ENCODE results near the gene INVS. TPM values are rescaled to one million over a fixed set of nuclear protein-coding genes. Genes with fewer than 3 reads are reported as not detected.
"Not testable (repeated sequence)": the region's sequence is repeated elsewhere in the genome, so short reads cannot be mapped to it uniquely, and the experiment has no call there.

Gene INVS
- total RNA-seq, 2 donors from 2014 or later, result 12.2 to 15.5 TPM

DNA sequence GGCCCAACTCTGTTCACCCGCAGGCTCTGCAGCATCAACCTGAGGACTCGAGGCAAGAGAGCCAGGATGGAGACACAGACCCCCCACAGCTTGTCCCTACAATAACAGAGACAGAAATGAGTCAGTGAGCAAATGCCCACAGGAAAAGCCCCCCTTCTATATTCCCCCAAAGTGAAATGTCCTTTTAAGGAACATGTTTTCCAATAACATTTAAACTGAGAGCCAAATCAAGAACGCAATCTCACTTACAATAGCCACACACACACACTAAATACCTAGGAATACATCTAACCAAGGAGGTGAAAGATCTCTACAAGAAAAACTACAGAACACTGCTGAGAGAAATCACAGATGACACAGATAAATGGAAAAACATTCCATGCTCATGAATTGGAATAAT is 204.7 kb downstream of the INVS start:
- Mint-ChIP-seq H3K4me1 (ENCODE audit: low read depth) (no peaks in the 10 kb centered on the region), H3K9me3 (no peaks in the 10 kb centered on the region), H3K27me3 (ENCODE audit: low read depth) (no peaks in the 10 kb centered on the region), H3K36me3 (ENCODE audit: insufficient read depth in 2 of 2) (peaks cover 5 to 39% of the 10 kb centered on the region in 2 donors), H3K4me3 (no peak overlapping the region), H3K27ac (no peak overlapping the region)
- DNase-seq (no peak), ATAC-seq (replicated peaks in 1 of 2) (no peak)

DNA sequence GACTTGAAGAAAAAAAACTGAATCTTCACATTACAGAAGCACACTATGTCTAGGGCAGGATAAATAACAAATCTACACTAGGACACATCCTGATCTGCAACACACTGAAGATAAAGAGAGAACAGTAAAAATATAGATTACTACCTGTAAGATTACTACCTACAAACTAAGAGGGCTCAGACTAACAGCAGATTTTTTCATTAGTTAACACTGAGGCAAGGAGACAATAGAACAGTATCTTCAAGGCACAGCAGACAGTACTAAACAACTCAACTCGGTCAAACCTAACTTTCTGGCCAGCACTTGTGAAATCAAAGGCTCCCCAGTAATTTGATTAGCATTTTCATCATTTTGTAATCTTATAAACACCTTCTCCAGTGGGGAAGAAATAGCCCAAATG is 207.2 kb downstream of the INVS start:
- DNase-seq (no peak), ATAC-seq (replicated peaks in 1 of 2) (no peak)
- Mint-ChIP-seq H3K4me3 (no peak overlapping the region), H3K36me3 (ENCODE audit: insufficient read depth in 2 of 2) (peaks cover 8 to 41% of the 10 kb centered on the region in 2 donors), H3K27me3 (ENCODE audit: low read depth) (no peaks in the 10 kb centered on the region), H3K9me3 (no peaks in the 10 kb centered on the region), H3K27ac (peak overlapping the region; percentile 71), H3K4me1 (ENCODE audit: low read depth) (peaks cover 6% of the 10 kb centered on the region)

DNA sequence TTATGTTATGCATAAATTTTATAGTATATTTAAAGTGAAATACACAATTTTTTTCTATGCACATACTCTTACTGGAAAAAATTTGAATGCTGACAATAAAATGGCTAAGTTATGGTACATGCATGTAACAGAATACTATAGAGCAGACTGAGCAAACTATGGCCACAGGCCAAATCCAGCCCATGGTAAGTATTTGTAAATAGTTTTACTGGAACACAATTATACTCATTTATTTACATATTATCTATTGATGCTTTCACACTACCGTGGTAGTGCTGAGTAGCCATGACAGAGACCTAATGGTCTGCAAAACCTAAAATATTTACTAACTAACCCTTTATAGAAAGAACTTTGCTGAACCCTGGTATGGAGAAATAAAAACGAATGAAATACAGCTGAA is 208.0 kb downstream of the INVS start:
- Mint-ChIP-seq H3K27ac (peak overlapping the region; percentile 4), H3K36me3 (ENCODE audit: insufficient read depth in 2 of 2) (peaks cover 8 to 42% of the 10 kb centered on the region in 2 donors), H3K4me1 (ENCODE audit: low read depth) (peaks cover 14% of the 10 kb centered on the region), H3K27me3 (ENCODE audit: low read depth) (no peaks in the 10 kb centered on the region), H3K4me3 (no peak overlapping the region), H3K9me3 (no peaks in the 10 kb centered on the region)
- ATAC-seq (replicated peaks in 1 of 2), result no peak
- DNase-seq, result no peak

DNA sequence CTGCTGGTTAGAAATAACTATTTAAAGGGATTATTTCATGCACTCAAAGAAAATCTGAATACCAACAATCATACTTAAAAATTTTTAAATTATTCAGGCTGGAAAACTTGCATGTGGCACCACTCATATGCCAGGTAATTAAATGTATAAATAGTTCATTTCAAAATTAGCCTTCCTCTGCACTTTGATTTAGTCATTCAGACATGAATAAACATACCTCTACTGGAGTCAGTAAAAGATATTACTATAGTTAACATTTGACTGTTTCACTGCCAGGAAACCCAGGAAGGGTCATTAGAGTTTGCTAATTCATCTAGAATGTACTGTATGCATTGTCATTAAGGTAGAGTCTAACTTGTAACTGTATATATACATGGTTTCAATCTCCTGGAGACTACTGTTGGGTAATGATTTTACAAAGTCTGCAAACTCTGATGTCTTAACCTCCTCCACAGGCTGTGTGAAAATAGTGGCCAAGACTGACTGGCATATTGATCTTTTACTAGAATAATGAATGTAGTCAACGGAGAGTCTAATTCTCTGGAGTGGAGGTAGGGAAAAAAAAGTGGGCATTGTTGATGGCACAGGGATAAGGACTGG is 210.0 kb downstream of the INVS start:
- DNase-seq (no peak), ATAC-seq (replicated peaks in 1 of 2) (peak in 1 of 2 donors; percentile 61)
- Mint-ChIP-seq H3K4me1 (ENCODE audit: low read depth) (peaks cover 19% of the 10 kb centered on the region), H3K4me3 (no peak overlapping the region), H3K9me3 (no peaks in the 10 kb centered on the region), H3K27ac (peak overlapping the region; percentile 44), H3K27me3 (ENCODE audit: low read depth) (no peaks in the 10 kb centered on the region), H3K36me3 (ENCODE audit: insufficient read depth in 2 of 2) (peaks cover 2 to 33% of the 10 kb centered on the region in 2 donors)

DNA sequence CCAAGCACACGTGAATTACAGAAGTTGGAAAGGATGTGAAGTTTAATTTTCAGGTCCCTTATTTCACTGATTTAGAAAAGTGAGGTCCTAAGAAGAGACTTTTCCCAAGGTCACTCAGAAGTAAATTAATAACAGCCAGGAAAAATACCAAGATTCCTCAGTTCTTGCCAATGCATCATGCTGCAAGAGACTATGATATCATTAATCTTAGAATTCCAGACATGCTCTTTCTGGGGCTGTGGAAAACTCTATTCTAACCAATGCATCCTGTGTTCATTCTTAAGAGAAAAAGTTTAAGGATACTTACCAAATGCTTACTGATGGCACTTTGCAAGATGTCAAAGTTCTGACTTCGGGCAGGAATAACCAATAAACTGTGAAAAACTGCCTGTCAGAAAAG is 210.9 kb downstream of the INVS start:
- ATAC-seq (replicated peaks in 1 of 2), result no peak
- Mint-ChIP-seq H3K36me3 (ENCODE audit: insufficient read depth in 2 of 2) (peaks cover 2 to 37% of the 10 kb centered on the region in 2 donors), H3K27me3 (ENCODE audit: low read depth) (no peaks in the 10 kb centered on the region), H3K9me3 (no peaks in the 10 kb centered on the region), H3K27ac (no peak overlapping the region), H3K4me3 (no peak overlapping the region), H3K4me1 (ENCODE audit: low read depth) (peaks cover 19% of the 10 kb centered on the region)
- no peak for DNase-seq

DNA sequence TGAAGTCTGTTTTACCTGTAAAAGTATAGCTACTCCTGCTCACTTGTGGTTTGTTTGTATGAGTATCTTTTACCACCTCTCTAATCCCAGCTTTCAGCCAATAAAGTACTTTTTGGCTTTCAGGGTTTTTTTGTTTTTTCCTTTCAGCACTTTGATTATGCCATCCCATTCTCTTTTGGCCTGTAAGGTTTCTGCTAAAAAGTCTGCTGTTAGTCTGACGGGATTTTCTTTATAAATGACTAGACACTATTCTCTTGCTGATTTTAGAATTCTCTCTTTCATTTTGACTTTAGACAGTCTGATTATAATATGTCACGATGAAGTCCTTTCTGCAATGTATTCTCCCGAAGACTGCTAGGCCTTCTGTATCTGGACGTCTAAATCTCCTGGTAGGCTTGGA is 216.5 kb downstream of the INVS start:
- no peaks in the 10 kb centered on the region for H3K27me3 Mint-ChIP-seq (ENCODE audit: low read depth)
- H3K4me1 Mint-ChIP-seq (ENCODE audit: low read depth), result peaks cover 45% of the 10 kb centered on the region
- no peak overlapping the region for H3K4me3 Mint-ChIP-seq
- H3K36me3 Mint-ChIP-seq (ENCODE audit: insufficient read depth in 2 of 2), result peaks cover 13 to 42% of the 10 kb centered on the region in 2 donors
- DNase-seq (no peak), ATAC-seq (replicated peaks in 1 of 2) (no peak)
- no peaks in the 10 kb centered on the region for H3K9me3 Mint-ChIP-seq
- peak overlapping the region; percentile 82 for H3K27ac Mint-ChIP-seq

DNA sequence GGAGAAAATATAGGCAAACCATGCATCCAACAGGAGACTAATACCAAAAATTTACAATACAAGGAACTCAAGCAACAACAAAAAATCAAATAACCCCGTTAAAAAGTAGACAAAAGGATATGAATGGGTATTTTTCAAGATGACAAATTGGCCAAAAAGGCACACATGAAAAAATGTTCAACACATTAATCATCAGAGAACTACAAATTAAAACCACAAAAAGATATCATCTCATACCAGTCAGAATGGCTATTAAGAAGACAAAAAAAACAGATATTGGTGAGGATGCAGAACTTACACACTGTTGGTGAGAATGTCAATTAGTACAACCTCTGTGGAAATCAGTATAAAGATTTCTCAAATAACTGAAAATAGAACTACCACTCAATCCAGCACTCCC is 218.7 kb downstream of the INVS start:
- peaks cover 34% of the 10 kb centered on the region for H3K4me1 Mint-ChIP-seq (ENCODE audit: low read depth)
- ATAC-seq (replicated peaks in 1 of 2), result no peak
- H3K4me3 Mint-ChIP-seq, result no peak overlapping the region
- H3K27ac Mint-ChIP-seq, result no peak overlapping the region
- H3K9me3 Mint-ChIP-seq, result no peaks in the 10 kb centered on the region
- H3K36me3 Mint-ChIP-seq (ENCODE audit: insufficient read depth in 2 of 2), result peaks cover 13 to 35% of the 10 kb centered on the region in 2 donors
- no peaks in the 10 kb centered on the region for H3K27me3 Mint-ChIP-seq (ENCODE audit: low read depth)
- DNase-seq, result no peak

DNA sequence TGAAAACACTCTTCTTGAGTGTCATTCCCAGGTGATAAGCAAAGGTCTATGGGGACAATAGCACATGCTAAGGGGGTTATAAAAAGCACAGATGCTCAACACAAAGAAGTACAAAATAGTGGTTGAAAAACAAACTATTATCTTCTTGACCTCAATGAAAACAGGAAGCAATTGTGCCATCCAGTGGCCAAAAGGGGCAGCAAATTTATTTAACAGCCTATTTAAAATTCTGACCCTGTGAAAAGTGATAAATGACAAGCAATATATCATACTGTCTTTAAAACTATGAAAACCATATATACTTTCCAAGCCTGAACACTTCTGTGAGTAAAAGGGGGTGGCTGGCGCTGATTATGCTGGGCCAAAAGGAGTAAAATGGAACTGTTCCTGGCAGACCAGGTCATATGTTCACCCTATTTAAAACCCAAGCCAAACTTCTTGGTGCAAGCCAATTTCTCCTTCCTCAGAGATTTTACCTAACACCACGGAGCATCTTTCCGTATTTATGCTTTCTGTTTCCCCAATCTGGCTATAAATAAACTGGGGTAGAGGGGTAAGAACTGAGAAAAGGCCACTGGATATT is 224.0 kb downstream of the INVS start:
- peaks cover 8 to 13% of the 10 kb centered on the region in 2 donors for H3K36me3 Mint-ChIP-seq (ENCODE audit: insufficient read depth in 2 of 2)
- peak overlapping the region; percentile 63 for H3K27ac Mint-ChIP-seq
- ATAC-seq (replicated peaks in 1 of 2), result no peak
- H3K9me3 Mint-ChIP-seq, result no peaks in the 10 kb centered on the region
- no peaks in the 10 kb centered on the region for H3K27me3 Mint-ChIP-seq (ENCODE audit: low read depth)
- no peak overlapping the region for H3K4me3 Mint-ChIP-seq
- DNase-seq, result peak; percentile 10 to 23
- peaks cover 10% of the 10 kb centered on the region for H3K4me1 Mint-ChIP-seq (ENCODE audit: low read depth)

DNA sequence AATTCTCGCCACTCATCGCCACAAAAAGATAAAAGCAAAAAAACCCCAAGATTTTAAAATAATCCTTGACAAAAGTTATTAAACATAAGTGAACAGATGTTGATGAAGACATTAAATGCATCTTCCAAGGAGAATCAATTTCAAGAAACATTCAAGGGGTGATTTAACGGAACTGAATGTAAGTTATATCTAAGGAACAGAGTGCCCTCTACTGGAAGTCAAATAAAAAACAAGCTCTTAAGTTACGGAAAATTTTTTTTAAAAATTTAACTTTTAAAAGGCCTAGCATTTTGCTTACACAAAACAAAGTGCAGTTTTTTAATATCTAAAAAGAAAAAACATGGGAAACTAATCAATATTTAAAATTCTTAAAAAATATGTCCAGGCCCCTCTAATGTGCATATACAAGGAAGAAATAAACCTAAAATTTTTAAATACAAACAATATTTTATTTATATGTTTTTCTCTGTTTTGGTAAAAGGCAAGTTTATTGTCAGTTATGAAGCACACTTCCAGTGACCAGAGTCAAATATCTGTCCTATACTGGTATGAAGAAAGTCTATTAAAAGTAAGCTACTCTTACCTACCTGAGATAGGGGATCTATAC is 225.7 kb downstream of the INVS start:
- H3K4me1 Mint-ChIP-seq (ENCODE audit: low read depth), result peaks cover 9% of the 10 kb centered on the region
- ATAC-seq (replicated peaks in 1 of 2) (no peak), DNase-seq (no peak)
- H3K9me3 Mint-ChIP-seq, result no peaks in the 10 kb centered on the region
- H3K4me3 Mint-ChIP-seq, result no peak overlapping the region
- peaks cover 8 to 13% of the 10 kb centered on the region in 2 donors for H3K36me3 Mint-ChIP-seq (ENCODE audit: insufficient read depth in 2 of 2)
- no peaks in the 10 kb centered on the region for H3K27me3 Mint-ChIP-seq (ENCODE audit: low read depth)
- no peak overlapping the region for H3K27ac Mint-ChIP-seq

DNA sequence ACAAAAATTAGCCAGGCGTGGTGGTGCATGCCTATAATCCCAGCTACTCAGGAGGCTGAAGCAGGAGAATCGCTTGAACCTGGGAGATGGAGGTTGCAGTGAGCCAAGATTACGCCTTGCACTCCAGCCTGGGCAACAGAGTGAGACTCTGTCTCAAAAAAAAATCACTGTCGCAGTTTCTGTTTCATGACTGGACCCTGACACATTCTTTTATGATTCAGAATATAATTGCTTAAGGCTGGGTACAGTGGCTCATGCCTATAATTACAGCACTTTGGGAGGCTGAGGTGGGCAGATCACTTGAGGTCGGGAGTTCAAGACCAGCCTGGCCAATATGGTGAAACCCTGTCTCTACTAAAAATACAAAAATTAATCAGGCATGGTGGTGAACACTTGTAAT is 239.7 kb downstream of the INVS start:
- not testable (repeated sequence) for H3K27ac Mint-ChIP-seq; DNase-seq; H3K9me3 Mint-ChIP-seq; H3K27me3 Mint-ChIP-seq (ENCODE audit: low read depth); H3K4me3 Mint-ChIP-seq; ATAC-seq (replicated peaks in 1 of 2)
- Mint-ChIP-seq H3K4me1 (ENCODE audit: low read depth) (peaks cover 17% of the 10 kb centered on the region), H3K36me3 (ENCODE audit: insufficient read depth in 2 of 2) (peaks cover 11 to 18% of the 10 kb centered on the region in 2 donors)

DNA sequence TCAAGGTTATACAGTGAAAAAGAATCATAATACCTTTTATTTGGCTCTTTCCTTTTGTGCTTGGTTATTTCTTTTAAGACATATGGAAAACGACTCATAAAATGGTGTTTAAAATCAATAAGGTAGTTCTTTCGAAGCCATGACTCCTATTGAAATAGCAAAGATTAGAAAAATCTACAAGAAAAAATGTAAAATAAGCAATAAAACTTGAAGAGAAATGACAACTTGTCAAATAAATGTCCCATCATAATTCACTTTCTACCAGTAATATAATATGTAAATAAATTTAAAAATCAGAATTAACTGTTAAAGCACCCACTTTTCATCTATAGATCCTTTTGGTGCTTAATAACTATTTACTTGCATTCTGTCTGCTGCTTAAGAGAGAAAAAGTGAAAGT is 241.2 kb downstream of the INVS start:
- H3K9me3 Mint-ChIP-seq, result no peaks in the 10 kb centered on the region
- H3K36me3 Mint-ChIP-seq (ENCODE audit: insufficient read depth in 2 of 2), result peaks cover 11 to 21% of the 10 kb centered on the region in 2 donors
- DNase-seq, result no peak
- no peak overlapping the region for H3K4me3 Mint-ChIP-seq
- H3K4me1 Mint-ChIP-seq (ENCODE audit: low read depth), result peaks cover 17% of the 10 kb centered on the region
- no peak overlapping the region for H3K27ac Mint-ChIP-seq
- no peaks in the 10 kb centered on the region for H3K27me3 Mint-ChIP-seq (ENCODE audit: low read depth)
- ATAC-seq (replicated peaks in 1 of 2), result no peak

DNA sequence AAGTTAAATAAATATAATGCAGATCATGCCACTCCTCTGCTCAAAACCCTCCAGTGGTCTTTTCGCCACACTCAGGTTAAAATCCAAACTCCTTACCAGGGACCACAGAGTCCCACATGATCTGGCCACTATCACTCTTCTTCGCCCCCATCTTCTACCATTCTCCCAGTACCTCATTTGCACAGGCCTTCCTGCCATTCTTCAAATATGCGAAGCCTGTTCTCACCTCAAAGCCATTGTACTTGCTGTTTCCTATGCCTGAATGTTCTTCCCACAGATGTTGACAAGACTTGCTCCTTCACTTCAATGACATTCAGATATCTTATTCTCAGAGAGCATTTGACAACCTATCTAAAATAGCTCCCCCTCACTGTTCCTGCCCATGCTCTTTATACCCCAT is 242.8 kb downstream of the INVS start:
- ATAC-seq (replicated peaks in 1 of 2) (no peak), DNase-seq (no peak)
- Mint-ChIP-seq H3K4me3 (no peak overlapping the region), H3K9me3 (no peaks in the 10 kb centered on the region), H3K36me3 (ENCODE audit: insufficient read depth in 2 of 2) (peaks cover 11 to 25% of the 10 kb centered on the region in 2 donors), H3K27ac (no peak overlapping the region), H3K27me3 (ENCODE audit: low read depth) (no peaks in the 10 kb centered on the region), H3K4me1 (ENCODE audit: low read depth) (peaks cover 23% of the 10 kb centered on the region)

DNA sequence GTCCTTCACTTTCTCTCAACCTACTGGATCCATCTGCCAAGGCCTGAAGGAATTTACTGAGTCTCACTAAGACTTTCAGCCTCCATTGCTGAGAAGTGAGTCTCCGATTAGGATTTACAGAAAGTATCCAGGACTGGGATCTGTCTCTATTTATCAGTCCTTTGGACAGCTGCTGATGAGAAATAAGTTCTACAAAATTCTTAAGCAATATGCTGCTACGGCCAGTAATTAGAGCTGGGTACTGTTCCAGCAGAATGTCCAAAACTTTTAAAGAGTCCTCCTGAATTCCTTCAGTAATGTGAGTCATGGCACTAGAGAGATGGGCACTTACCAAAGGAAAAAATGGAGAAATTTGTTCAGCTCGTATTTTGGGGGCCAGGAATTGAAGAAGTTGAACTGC is 247.8 kb downstream of the INVS start:
- no peak overlapping the region for H3K4me3 Mint-ChIP-seq
- no peaks in the 10 kb centered on the region for H3K27me3 Mint-ChIP-seq (ENCODE audit: low read depth)
- no peaks in the 10 kb centered on the region for H3K9me3 Mint-ChIP-seq
- no peak overlapping the region for H3K27ac Mint-ChIP-seq
- H3K4me1 Mint-ChIP-seq (ENCODE audit: low read depth), result peaks cover 44% of the 10 kb centered on the region
- DNase-seq, result no peak
- no peak for ATAC-seq (replicated peaks in 1 of 2)
- peaks cover 4 to 12% of the 10 kb centered on the region in 2 donors for H3K36me3 Mint-ChIP-seq (ENCODE audit: insufficient read depth in 2 of 2)

Measured in activated T-cell treated with anti-CD3 and anti-CD28 coated beads, Interleukin-2, amount 50 U/mL, for 72 hours (primary cell).